Esophagus squamous epithelium (tissue), 5 donors: ENCODE measurements around the gene FAM120B. TPM values are rescaled to one million over a fixed set of nuclear protein-coding genes. Genes with fewer than 3 reads are reported as not detected.

Experiments used
- DNase-seq: peaks from one replicate; lab custom pipeline; 2025; lab: John Stamatoyannopoulos, UW
- H3K27ac ChIP-seq, 4 donors: fragments of 200-600 bp; sonication (generic); one replicate each; pipeline ENCODE4 v1.5.1; 2016 to 2019; ENCODE audit warnings: mild to moderate bottlenecking in 1 of 4
- H3K27me3 ChIP-seq, 4 donors: fragments of 200-600 bp; sonication (generic); 1 replicate in 3 of 4; 2 replicates in 1 of 4; pipeline versions ENCODE4 v1.5.1 to v1.6.0; 2017 to 2021; ENCODE audit warnings: antibody characterized with exemption in 1 of 4
- H3K36me3 ChIP-seq, 3 donors: fragments of 200-600 bp; sonication (generic); one replicate each; pipeline ENCODE4 v1.5.1; 2016 to 2019
- H3K4me1 ChIP-seq, 3 donors: fragments of 200-600 bp; sonication (generic); one replicate each; pipeline ENCODE4 v1.5.1; 2017 to 2019
- H3K4me3 ChIP-seq, 4 donors: fragments of 200-600 bp; sonication (generic); 1 replicate in 3 of 4; 2 replicates in 1 of 4; pipeline ENCODE4 v1.5.1; 2016 to 2019; ENCODE audit warnings: mild to moderate bottlenecking in 2 of 4, moderate library complexity in 1 of 4
- H3K9me3 ChIP-seq, 3 donors: fragments of 200-600 bp; sonication (generic); one replicate each; pipeline ENCODE4 v1.5.1; 2016 to 2019
- CTCF ChIP-seq, 6 experiments: fragments of 450-650 bp in 4 of 6; fragments of 200-600 bp in 2 of 6; sonication (generic) in 2 of 6; IDR thresholded peaks; one replicate each; pipeline ENCODE4 v1.5.1; 2016 to 2019; ENCODE audit warnings: antibody characterized with exemption in 6 of 6, mild to moderate bottlenecking in 4 of 6, moderate library complexity in 4 of 6
- POLR2A ChIP-seq, 4 donors: fragments of 450-650 bp; IDR thresholded peaks; one replicate each; pipeline ENCODE4 v1.6.1; 2017; ENCODE audit warnings: antibody characterized with exemption in 4 of 4, mild to moderate bottlenecking in 4 of 4, moderate library complexity in 3 of 4
- WGBS, 2 donors: methylation state at CpG; one replicate each; pipeline ENCODE4 v1.1.5; 2018; 5-methylcytosine and 5-hydroxymethylcytosine counted together
- intact Hi-C: fragments of 100-400 bp; cut with DNase I; formaldehyde crosslinking; loops from one replicate; pipeline ENCODE4 v1.15.0; 2022
- total RNA-seq, 4 donors: library from RNA; depleted of rRNA; stranded (reverse); fragments of >200 nt; gene quantifications; one replicate each; pipeline ENCODE4 v1.1.0, GENCODE V29; 2016
- donor health status: DM: yes; HTN: yes; CAD: no.

Gene FAM120B
- total RNA-seq, 4 donors from 2014 or later = 8.4 to 25.6 (median 12.9) TPM

DNA sequence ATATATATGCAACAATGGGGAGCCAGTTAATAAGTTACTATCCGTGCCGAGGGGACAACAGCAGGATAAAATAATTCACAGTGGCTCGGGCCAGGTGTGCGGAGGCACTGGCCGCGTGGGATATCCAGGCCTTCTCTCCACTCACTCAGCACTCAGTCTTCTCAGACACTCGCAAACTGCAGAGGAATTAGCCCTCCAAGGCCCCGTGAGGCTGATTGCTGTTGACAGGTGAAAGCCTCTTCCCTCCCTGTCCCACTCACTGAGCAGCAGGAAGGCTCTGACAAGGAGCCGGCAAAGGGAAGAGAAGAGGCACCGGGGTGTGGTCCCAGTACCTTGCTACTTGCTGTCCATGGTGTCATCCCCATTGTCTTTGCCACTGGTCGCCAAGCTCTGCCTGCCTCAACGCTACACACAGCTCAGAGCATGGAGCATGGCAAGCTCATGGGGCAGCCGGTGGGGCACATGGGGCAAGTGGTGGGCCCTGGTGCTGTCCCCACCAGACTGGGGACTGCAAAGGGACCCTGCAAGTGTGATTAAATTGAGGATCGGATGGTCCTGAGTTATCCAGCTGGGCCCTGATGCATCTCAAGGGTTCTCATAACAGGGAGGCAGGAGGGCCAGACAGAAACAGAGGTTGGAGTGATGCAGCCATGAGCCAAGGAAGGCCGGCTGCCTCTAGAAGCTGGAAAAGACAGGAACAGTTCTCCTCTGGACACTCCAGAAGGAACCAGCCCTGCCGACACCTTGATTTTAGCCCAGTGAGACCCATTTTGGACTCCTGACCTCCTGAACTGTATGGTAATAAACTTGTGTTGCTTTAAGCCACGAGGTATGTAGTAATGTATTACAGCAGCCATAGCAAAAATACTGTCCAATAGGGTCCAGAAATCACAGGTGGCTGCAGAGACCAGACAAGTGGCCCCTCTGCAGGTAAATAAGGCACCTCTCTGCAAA, 126.9 kb downstream of the FAM120B start:
- peaks cover 0 to 52% (median 0%) of the 10 kb centered on the region in 4 donors for H3K27me3 ChIP-seq
- DNase-seq = no peak
- TF ChIP-seq POLR2A (IDR thresholded peaks at IDR 0.05) (no peak), CTCF (IDR thresholded peaks at IDR 0.05) (no peak)
- intact Hi-C loops = no loop called here
- WGBS, 2 donors = 77 to 87% methylated on average over 14 of the region's 17 CpGs
- H3K9me3 ChIP-seq = no peaks in the 10 kb centered on the region
- peaks cover 0 to 10% (median 9%) of the 10 kb centered on the region in 3 donors for H3K4me1 ChIP-seq
- H3K27ac ChIP-seq = no peak overlapping the region
- H3K4me3 ChIP-seq = no peak overlapping the region
- no peaks in the 10 kb centered on the region for H3K36me3 ChIP-seq

DNA sequence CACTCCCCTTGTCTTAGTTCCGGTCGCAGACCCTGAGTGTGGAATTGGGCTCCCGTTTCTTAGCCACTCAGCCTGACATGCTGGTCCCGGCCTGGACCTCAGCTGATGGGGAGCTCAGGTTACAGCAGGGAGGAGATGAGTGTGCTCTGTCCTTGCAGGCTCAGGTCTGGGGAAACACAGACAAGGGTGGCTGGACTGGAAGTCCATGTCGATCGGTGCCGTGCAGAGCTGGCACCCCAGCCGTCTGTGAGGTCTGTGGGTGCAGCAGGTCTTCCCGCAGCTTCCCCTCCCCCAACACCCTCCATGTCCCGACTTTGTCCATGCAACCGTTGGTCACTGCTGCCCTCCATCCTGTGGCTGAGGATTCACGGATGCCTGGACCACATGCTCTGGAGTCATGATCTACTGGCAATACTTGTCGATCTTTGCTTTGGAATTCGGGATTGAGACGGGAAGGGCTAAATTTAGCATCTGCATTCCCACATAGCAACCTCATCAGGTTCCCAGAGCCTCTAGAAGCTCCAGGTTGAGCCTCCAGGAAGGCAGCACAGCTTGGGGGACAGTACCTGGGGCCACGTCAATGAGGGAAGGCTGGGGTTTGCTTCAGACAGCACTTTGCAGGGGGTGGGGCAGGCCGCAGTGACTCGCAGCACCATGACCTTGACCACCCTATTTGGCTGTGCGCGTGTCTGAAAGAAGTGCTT, 127.7 kb downstream of the FAM120B start:
- no peak for DNase-seq
- Histone ChIP-seq H3K4me1 (peaks cover 0 to 16% (median 10%) of the 10 kb centered on the region in 3 donors), H3K9me3 (no peaks in the 10 kb centered on the region), H3K4me3 (no peak overlapping the region), H3K27me3 (peaks cover 0 to 56% (median 0%) of the 10 kb centered on the region in 4 donors), H3K27ac (no peak overlapping the region), H3K36me3 (no peaks in the 10 kb centered on the region)
- WGBS, 2 donors = 69 to 89% methylated on average over 6 to 9 of the region's 20 CpGs
- intact Hi-C loops = no loop called here
- TF ChIP-seq CTCF (IDR thresholded peaks at IDR 0.05) (no peak), POLR2A (IDR thresholded peaks at IDR 0.05) (no peak)

GRCh38 chr6:170434821-170435155, 128.2 kb downstream of the FAM120B start:
- no peak for DNase-seq
- H3K4me3 ChIP-seq = no peak overlapping the region
- H3K27me3 ChIP-seq = peaks cover 0 to 56% (median 0%) of the 10 kb centered on the region in 4 donors
- H3K4me1 ChIP-seq = peaks cover 0 to 16% (median 10%) of the 10 kb centered on the region in 3 donors
- H3K27ac ChIP-seq = no peak overlapping the region
- no peaks in the 10 kb centered on the region for H3K9me3 ChIP-seq
- intact Hi-C loops = no loop called here
- no peak for TF ChIP-seq CTCF (IDR thresholded peaks at IDR 0.05)
- TF ChIP-seq POLR2A (IDR thresholded peaks at IDR 0.05) = no peak
- no peaks in the 10 kb centered on the region for H3K36me3 ChIP-seq
- 80 to 100% methylated on average over 1 to 16 of the region's 17 CpGs for WGBS, 2 donors

DNA sequence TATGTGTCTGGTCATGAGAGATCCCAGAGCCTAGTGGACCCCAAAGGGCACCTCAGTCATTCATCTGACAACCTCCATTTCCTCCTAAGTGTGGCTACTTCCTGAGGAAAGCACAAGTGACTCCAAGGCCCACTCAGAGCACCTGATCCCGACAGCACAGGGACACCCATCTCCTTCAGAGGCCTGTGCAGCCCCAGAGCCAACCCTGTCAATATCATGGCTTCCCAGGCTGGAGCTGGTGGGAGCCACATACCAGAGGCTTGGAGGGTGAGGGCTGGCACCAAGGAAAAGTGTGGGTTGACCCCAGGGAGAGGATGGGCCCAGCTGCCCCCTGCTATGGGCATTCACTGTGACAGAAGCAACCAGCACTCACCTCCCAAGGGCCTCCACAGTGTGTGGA, 129.2 kb downstream of the FAM120B start:
- H3K4me1 ChIP-seq = peaks cover 0 to 16% (median 10%) of the 10 kb centered on the region in 3 donors
- H3K36me3 ChIP-seq = no peaks in the 10 kb centered on the region
- no peak for TF ChIP-seq CTCF (IDR thresholded peaks at IDR 0.05)
- no peak for TF ChIP-seq POLR2A (IDR thresholded peaks at IDR 0.05)
- peaks cover 0 to 63% (median 0%) of the 10 kb centered on the region in 4 donors for H3K27me3 ChIP-seq
- no peak overlapping the region for H3K27ac ChIP-seq
- intact Hi-C loops = no loop called here
- no CpG with 5 or more reads among the region's 1 CpG for WGBS, 2 donors
- no peak for DNase-seq
- no peak overlapping the region for H3K4me3 ChIP-seq
- no peaks in the 10 kb centered on the region for H3K9me3 ChIP-seq
